NCI-H226 (cell line): ENCODE data around the gene FHOD3.
A peak's percentile ranks its signal among the peaks of the same experiment; 100 is the strongest.

Experiments used
- DNase-seq: peaks from one replicate; pipeline ENCODE4 v3.0.0-alpha.2; 2015

Gene FHOD3

DNA sequence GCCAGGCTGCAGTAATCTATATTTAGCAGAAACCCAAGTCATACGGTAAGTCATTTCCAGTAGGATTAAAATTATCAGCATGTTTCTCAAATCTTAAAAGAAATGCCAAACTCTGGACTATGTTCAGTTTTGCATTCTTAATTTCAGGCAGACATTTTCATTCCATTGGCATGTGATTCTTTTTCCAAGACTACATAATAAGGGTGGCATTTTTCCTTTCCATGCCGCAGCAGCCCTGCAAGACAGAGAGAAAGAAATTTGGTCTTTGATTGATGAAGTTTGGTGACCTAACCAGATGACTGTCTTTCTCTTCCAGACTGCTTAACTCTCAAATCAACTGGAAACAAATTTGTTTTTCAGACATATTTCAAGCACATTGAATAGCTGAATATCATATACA lies 118.1 kb downstream of the FHOD3 start:
- no peak for DNase-seq

- no peak for DNase-seq
Observed at GRCh38 chr18:36419188-36419899, 121.8 kb downstream of the FHOD3 start.

GRCh38 chr18:36419900-36420531 lies 122.5 kb downstream of the FHOD3 start:
- peak; percentile 6 for DNase-seq

GRCh38 chr18:36420826-36421225 lies 123.3 kb downstream of the FHOD3 start:
- DNase-seq, result no peak

DNA sequence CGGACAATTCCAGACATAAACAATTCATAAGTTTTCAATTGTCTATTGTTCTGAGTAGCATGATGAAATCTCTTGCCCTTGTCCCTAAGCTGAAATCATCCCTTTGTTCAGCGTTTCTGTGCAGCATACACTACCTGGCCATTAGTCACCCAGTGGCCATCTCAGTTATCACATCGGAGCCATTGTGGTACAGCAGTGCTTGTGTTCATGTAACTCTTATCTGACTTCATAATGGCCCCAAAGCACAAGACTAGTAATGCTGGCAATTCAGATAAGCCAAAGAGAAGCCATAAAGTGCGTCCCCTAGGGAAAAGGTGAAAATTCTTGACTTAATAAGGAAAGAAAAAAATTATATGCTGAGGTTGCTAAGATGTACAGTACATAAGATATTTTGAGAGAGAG lies 127.2 kb downstream of the FHOD3 start:
- DNase-seq, result no peak

DNA sequence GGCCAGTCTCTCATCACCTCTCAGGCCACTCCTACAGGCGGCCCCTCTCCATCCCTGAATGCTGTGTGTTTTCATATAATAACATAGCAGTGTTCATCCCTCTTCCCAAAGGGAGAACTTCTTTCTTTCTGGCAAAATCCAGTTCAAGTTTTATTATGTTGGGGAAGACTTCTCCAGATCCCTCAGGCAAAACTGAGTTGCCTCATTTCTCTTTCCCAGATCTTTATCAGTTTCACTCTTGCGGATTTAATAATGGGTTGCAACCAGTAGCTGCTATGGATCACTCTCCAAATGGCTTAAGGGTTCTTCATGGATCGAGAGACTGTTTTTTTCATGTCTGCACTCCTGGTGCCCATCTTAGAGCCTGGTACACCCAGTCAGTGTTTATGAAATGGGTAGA lies 129.9 kb downstream of the FHOD3 start:
- no peak for DNase-seq

DNA sequence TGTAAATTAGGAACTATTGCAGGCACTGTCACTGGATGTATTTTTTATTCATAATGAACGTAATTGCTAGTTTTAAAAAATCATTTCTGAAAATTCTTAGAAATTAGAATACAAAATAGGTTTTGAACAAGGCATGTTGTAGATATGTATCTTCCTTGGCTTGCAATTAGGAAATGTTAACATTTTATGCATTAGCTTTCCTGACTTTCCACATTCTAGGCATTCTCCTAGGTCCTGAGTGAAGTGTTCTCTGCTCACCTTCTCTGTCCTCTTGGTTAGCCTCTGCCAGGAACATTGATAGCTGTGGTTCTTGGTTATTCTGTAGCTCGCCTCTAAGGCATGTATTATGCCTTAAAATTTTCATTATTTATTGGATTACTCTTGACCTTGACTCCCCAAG lies 130.3 kb downstream of the FHOD3 start:
- DNase-seq, result no peak

- no peak for DNase-seq
Observed at GRCh38 chr18:36428431-36429029, 131.0 kb downstream of the FHOD3 start.

DNA sequence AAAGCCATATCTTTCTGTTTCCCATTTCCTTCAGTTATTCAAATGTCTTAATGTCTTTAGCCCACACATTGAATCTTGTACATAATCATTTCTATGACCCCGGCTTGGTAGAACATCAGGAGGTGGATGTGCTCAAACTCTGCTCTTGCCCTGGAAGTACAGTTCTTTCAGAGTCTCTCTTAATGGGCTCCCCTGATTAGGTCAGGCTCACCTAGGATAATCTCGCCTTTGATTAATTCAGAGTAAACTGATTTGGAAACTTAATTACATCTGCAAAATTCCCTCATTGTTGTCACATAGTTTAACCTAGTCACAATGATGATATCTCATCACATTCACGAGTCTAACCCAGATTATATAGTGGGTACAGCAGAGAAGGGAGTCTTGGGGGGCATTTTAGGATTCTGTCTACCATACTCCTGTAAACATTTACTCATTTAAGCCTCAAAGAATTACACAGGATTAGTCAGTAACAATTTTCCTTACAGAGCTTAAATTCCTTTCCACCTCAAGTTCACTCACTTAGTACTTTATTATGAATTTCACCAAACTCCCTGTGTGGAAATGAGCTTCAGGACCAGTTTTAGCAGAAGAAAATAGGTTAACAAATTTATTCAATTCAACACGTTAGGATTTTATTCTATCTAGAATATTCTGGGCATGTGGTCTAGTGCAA lies 135.5 kb downstream of the FHOD3 start:
- DNase-seq, result no peak

GRCh38 chr18:36436387-36436786 lies 138.9 kb downstream of the FHOD3 start:
- no peak for DNase-seq

DNA sequence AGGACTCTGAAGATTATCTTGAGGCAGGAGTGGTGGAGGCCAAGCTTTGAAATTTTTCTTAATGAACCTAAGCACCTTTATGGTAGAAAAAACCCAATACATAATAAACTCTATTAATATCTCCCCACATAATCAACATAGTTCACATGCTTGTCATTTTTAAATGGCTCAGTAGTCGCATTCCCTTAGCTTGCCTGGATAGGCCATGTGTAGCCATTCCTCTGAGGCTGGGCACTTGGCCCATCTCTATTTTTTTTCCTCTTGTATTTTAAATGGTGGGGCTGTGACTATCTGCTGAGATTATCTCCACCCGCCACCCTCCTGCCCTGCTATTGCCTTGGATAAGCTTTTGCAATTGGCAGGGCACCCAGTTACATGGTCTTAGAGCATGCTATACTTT lies 143.1 kb downstream of the FHOD3 start:
- DNase-seq, result peak; percentile 7

GRCh38 chr18:36441426-36442240 lies 144.1 kb downstream of the FHOD3 start:
- DNase-seq, result peak; percentile 46

DNA sequence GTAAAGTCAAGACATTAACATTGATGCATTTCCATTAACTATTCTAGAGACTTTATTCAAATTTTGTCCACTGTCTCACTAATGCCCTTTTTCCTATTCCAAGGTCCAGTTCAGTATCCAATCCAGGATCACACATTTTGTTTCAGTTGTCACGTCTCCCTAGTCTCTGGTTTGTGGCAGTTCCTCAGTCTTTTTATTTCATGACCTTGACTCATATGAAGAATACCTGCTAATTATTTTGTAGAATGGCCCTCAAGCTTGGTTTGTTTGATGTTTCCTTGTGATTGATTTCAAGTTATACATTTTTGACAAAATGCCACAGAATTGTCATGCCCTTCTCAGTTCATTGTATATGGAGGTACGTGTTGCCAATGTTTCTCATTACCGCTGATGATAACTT lies 145.2 kb downstream of the FHOD3 start:
- DNase-seq, result no peak

DNA sequence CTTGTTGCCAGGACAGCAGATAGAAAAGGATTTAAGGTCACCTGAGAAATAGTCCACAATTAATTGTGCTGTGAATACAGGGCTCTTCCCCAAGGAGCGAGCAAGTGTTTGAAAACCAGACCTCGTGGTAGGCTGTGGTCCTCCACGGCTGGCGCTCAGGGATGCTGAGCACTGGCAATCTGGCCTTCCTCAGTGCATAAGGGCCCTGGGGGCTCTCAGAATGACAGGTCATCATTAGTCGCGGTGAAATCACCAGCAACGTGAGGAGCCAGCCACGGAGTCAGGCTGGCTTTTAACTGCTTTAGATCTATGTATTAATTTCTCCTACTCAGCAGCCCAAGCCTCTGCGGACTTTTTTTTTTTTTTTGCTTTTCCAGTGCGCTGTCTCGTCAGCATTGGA lies 148.5 kb downstream of the FHOD3 start:
- no peak for DNase-seq

DNA sequence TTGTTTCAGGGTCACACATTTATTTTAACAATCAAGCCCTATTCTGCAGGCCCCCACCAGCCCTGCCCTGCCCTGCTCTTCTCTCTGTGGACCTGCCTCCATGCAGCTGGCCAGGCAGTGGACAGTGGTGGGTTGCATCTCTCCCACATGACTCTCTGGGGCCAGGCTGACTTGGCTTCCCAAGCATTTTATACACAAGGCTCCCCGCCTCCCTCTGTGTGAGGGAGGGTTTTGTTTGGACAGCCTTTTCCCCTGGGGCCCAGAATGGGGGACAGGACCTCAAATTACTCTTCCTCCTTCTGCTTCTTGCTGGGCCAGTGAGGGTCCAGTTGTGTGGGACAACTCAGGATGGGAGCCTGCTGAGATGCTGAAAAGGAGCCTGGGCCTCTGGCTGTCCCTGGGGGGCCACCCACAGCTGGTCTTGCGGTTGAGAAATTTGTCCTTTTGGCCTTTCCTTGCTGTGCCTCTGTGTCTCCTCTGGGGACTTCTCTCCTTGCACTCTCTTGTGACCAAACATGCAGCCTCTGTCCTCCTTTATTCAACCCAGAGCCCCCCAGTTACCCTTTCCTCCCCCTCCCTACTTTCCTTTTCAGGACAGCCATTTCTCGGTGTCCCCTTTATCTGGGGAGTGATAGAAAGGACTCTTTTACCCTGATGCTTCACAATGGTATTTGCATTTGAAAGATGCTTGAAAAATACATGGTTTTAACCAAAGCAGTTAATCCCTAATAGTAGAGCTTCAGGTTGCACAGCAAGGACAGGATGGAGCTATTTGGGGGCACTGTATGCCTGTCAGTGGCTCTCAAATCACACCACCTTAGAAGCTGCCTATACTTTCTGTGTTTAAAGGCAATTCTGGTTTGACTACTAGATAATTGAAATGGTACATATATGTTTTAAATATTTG lies 151.1 kb downstream of the FHOD3 start:
- DNase-seq, result no peak

GRCh38 chr18:36449451-36449850 lies 151.9 kb downstream of the FHOD3 start:
- DNase-seq, result no peak

- DNase-seq, result no peak
Observed at GRCh38 chr18:36450264-36450663, 152.8 kb downstream of the FHOD3 start.

DNA sequence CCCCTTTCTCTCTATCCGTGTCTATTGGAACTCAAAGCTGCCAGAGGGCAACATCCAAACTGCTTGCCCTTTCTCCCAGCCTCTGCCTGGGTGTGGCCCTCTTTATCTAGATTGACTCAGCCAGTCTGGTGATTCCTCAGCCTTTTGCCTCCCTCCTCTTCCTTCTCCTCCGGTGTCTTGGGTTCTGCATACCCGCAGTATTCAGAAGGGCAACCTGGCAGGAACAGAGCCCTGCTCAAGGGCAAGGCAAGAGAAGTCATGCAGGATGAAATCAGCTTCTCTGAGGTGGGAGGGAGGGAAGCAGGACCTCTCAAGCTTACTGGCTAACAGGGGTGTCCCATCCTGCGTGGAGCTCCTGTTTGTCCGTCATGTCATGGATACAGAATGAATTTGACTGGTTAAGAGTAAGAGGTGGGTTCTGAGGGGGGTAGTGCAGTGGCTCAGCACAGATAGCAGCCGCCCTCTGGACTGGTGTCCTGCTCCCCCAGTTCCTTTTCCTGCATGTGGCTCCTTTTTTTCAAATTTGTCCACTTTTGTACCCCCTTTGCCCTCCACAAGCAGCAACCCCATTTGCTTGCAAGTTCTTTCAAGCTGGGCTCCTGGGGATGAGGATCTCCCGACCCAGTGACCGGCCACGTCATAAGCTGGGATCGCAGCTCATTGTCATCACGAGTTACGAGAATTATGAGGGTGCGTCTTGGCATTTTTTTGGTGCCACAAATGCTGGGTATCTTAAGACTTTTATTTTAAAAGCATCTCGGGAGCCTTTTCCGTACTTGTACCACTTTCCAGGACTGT lies 154.1 kb downstream of the FHOD3 start:
- peak; percentile 57 for DNase-seq

DNA sequence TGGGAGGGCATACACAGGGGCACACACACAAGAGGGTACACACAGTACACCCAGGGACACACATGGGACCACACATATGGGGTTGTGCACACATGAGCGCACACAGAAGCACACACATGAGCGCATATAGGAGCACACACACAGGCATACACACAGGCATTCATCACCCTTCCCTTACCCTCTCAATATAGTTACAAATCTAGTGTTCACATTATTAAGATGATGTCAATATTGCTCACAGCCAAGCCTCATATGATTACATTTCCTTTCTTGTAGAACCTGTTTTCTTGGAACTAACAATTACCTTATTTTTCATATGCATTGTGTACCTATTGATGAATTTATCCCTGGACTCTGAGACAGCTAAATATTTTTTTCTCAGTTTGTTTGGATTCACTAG lies 156.7 kb downstream of the FHOD3 start:
- DNase-seq, result no peak

- DNase-seq, result no peak
Observed at GRCh38 chr18:36454848-36455458, 157.4 kb downstream of the FHOD3 start.

GRCh38 chr18:36455931-36456330 lies 158.4 kb downstream of the FHOD3 start:
- no peak for DNase-seq
